NCI-H460 (cell line): ENCODE data around the gene LRFN3. TPM values are rescaled to one million over a fixed set of nuclear protein-coding genes. Genes with fewer than 3 reads are reported as not detected.

Source experiments
- DNase-seq: peaks from one replicate; pipeline ENCODE4 v3.0.0-alpha.2; 2016; ENCODE audit warnings: low read depth; ENCODE audit errors: extremely low read depth
- small RNA-seq, 2 experiments: library from RNA; depleted of rRNA; stranded (forward); fragments of <200 nt; gene quantifications; one replicate each; pipeline ENCODE3, GENCODE V24; 2014
- total RNA-seq: library from RNA; depleted of rRNA; stranded (reverse); fragments of >200 nt; shearing (Covaris generic); gene quantifications from 2 replicates; pipeline ENCODE4 v1.2.3, GENCODE V29; 2014; rRNA removed

The LRFN3 gene
- total RNA-seq, 1 experiment from 2014 or later: 3.5 TPM

GRCh38 chr19:35993923-35994598 lies 57.9 kb downstream of the LRFN3 start:
- DNase-seq: no peak

Small RNA genes within 50 kb of the gene (small RNA-seq; reads per million reads assigned to genes)
- gene AF038458.1: 0 reads per million in 2 experiments

Other genes with a start within 250 kb of the LRFN3 start
- gene ZBTB32, start 231.8 kb upstream of the LRFN3 start, total RNA-seq: not detected in 2 replicates
- 7.7 and 9.4 TPM in 2 replicates for gene KMT2B, start 218.4 kb upstream of the LRFN3 start, total RNA-seq
- gene IGFLR1, start 193.9 kb upstream of the LRFN3 start, total RNA-seq: 0.49 and 1.6 TPM in 2 replicates
- gene U2AF1L4, start 191.0 kb upstream of the LRFN3 start, total RNA-seq: 21.0 and 21.8 TPM in 2 replicates
- gene PSENEN, start 190.7 kb upstream of the LRFN3 start, total RNA-seq: 63.8 and 70.6 TPM in 2 replicates
- 7.0 and 8.4 TPM in 2 replicates for gene LIN37, start 187.8 kb upstream of the LRFN3 start, total RNA-seq
- 3.7 and 6.7 TPM in 2 replicates for gene HSPB6, start 179.3 kb upstream of the LRFN3 start, total RNA-seq
- 7.4 and 8.0 TPM in 2 replicates for gene PROSER3, start 178.2 kb upstream of the LRFN3 start, total RNA-seq
- 3.1 and 3.5 TPM in 2 replicates for gene ARHGAP33, start 160.8 kb upstream of the LRFN3 start, total RNA-seq
- not detected in 2 replicates for gene PRODH2, start 123.5 kb upstream of the LRFN3 start, total RNA-seq
- not detected in 2 replicates for gene NPHS1, start 83.9 kb upstream of the LRFN3 start, total RNA-seq
- gene KIRREL2, start 79.5 kb upstream of the LRFN3 start, total RNA-seq: 0.12 and 0.32 TPM in 2 replicates
- gene APLP1, start 67.8 kb upstream of the LRFN3 start, total RNA-seq: 12.2 and 19.5 TPM in 2 replicates
- gene NFKBID, start 35.8 kb upstream of the LRFN3 start, total RNA-seq: 4.3 and 5.1 TPM in 2 replicates
- not detected in 2 replicates for gene HCST, start 33.8 kb upstream of the LRFN3 start, total RNA-seq
- gene TYROBP, start 28.1 kb upstream of the LRFN3 start, total RNA-seq: 0.64 TPM in 1 of 2 replicates, not detected in the other
- gene SDHAF1, start 58.8 kb downstream of the LRFN3 start, total RNA-seq: 19.8 and 26.1 TPM in 2 replicates
- gene SYNE4, start 72.4 kb downstream of the LRFN3 start, total RNA-seq: 0.22 and 0.26 TPM in 2 replicates
- 21.1 and 25.6 TPM in 2 replicates for gene ALKBH6, start 77.8 kb downstream of the LRFN3 start, total RNA-seq
- gene CLIP3, start 96.5 kb downstream of the LRFN3 start, total RNA-seq: 0.27 and 0.35 TPM in 2 replicates
- 2.9 and 3.0 TPM in 2 replicates for gene THAP8, start 117.9 kb downstream of the LRFN3 start, total RNA-seq
- gene WDR62, start 118.5 kb downstream of the LRFN3 start, total RNA-seq: 12.3 and 13.7 TPM in 2 replicates
- not detected in 2 replicates for gene OVOL3, start 174.8 kb downstream of the LRFN3 start, total RNA-seq
- gene POLR2I, start 178.5 kb downstream of the LRFN3 start, total RNA-seq: 90.1 and 139 TPM in 2 replicates
- gene TBCB, start 179.1 kb downstream of the LRFN3 start, total RNA-seq: 147 and 154 TPM in 2 replicates
- 417 and 452 TPM in 2 replicates for gene CAPNS1, start 203.7 kb downstream of the LRFN3 start, total RNA-seq
- not detected in 2 replicates for gene COX7A1, start 216.1 kb downstream of the LRFN3 start, total RNA-seq